ENCODE results near the gene GPALPP1. TPM values are rescaled to one million over a fixed set of nuclear protein-coding genes. Genes with fewer than 3 reads are reported as not detected.
"Not testable (repeated sequence)": the region's sequence is repeated elsewhere in the genome, so short reads cannot be mapped to it uniquely, and the experiment has no call there.

GPALPP1 gene
- total RNA-seq, 1 experiment from 2014 or later: 36.2 TPM

GRCh38 chr13:45055902-45056648 lies 66.7 kb downstream of the GPALPP1 start:
- Histone ChIP-seq H3K36me3 (ENCODE audit: insufficient read depth, low read length) (no peaks in the 10 kb centered on the region), H3K4me1 (ENCODE audit: low read length) (0 out of 2 replicates have a peak, but pooled peaks cover 3% of the 10 kb centered on the region), H3K79me2 (ENCODE audit: low read length) (no peaks in the 10 kb centered on the region), H3K9me2 (replicated peaks; ENCODE audit: insufficient read depth, low read length) (no peaks in the 10 kb centered on the region), H3K27ac (ENCODE audit: low read length) (no peak overlapping the region), H3K9ac (ENCODE audit: low read length) (no peak overlapping the region), H2AFZ (ENCODE audit: low read length) (no peak overlapping the region), H3K27me3 (ENCODE audit: low read length) (no peaks in the 10 kb centered on the region), H3K4me3 (ENCODE audit: low read length) (no peak overlapping the region), H3K9me3 (ENCODE audit: low read length) (no peaks in the 10 kb centered on the region), H3K4me2 (ENCODE audit: low read depth, low read length, poor library complexity, severe bottlenecking) (no peak overlapping the region), H4K20me1 (ENCODE audit: insufficient read depth, low read depth, low read length) (no peaks in the 10 kb centered on the region)
- DNase-seq: no peak

- H3K4me3 ChIP-seq (ENCODE audit: low read length): no peak overlapping the region
- no peaks in the 10 kb centered on the region for H3K9me3 ChIP-seq (ENCODE audit: low read length)
- H4K20me1 ChIP-seq (ENCODE audit: insufficient read depth, low read depth, low read length): no peaks in the 10 kb centered on the region
- H3K9me2 ChIP-seq (replicated peaks; ENCODE audit: insufficient read depth, low read length): no peaks in the 10 kb centered on the region
- no peaks in the 10 kb centered on the region for H3K27me3 ChIP-seq (ENCODE audit: low read length)
- no peak overlapping the region for H3K4me2 ChIP-seq (ENCODE audit: low read depth, low read length, poor library complexity, severe bottlenecking)
- no peak overlapping the region for H3K9ac ChIP-seq (ENCODE audit: low read length)
- no peaks in the 10 kb centered on the region for H3K79me2 ChIP-seq (ENCODE audit: low read length)
- 0 out of 2 replicates have a peak, but pooled peaks cover 3% of the 10 kb centered on the region for H3K4me1 ChIP-seq (ENCODE audit: low read length)
- no peak for DNase-seq
- no peaks in the 10 kb centered on the region for H3K36me3 ChIP-seq (ENCODE audit: insufficient read depth, low read length)
- H3K27ac ChIP-seq (ENCODE audit: low read length): no peak overlapping the region
- no peak overlapping the region for H2AFZ ChIP-seq (ENCODE audit: low read length)
Observed at GRCh38 chr13:45060062-45060461, 70.7 kb downstream of the GPALPP1 start.

GRCh38 chr13:45063261-45063860 lies 74.0 kb downstream of the GPALPP1 start:
- Histone ChIP-seq H3K9me2 (replicated peaks; ENCODE audit: insufficient read depth, low read length) (no peaks in the 10 kb centered on the region), H3K9me3 (ENCODE audit: low read length) (no peaks in the 10 kb centered on the region), H3K4me1 (ENCODE audit: low read length) (no peaks in the 10 kb centered on the region), H3K79me2 (ENCODE audit: low read length) (no peaks in the 10 kb centered on the region), H3K4me2 (ENCODE audit: low read depth, low read length, poor library complexity, severe bottlenecking) (no peak overlapping the region), H3K27me3 (ENCODE audit: low read length) (no peaks in the 10 kb centered on the region), H3K9ac (ENCODE audit: low read length) (no peak overlapping the region), H3K4me3 (ENCODE audit: low read length) (no peak overlapping the region), H4K20me1 (ENCODE audit: insufficient read depth, low read depth, low read length) (no peaks in the 10 kb centered on the region), H3K36me3 (ENCODE audit: insufficient read depth, low read length) (no peaks in the 10 kb centered on the region), H3K27ac (ENCODE audit: low read length) (no peak overlapping the region), H2AFZ (ENCODE audit: low read length) (no peak overlapping the region)
- no peak for DNase-seq

DNA sequence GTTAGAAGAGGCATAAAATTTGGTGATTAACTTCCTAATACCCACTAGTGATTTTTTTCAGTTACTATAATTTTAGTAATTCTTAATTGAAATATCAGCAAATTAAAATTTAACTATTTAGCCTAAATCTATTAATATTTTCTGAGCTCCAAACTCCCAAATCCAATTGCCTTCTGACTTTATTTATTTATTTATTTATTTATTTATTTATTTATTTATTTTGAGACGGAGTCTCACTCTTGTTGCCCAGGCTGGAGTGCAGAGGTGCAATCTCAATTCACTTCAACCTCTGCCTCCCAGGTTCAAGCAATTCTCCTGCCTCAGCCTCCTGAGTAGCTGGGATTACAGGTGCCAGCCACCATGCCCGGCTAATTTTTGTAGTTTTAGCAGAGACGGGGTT lies 74.6 kb downstream of the GPALPP1 start:
- H3K4me2 ChIP-seq (ENCODE audit: low read depth, low read length, poor library complexity, severe bottlenecking); DNase-seq; H3K27ac ChIP-seq (ENCODE audit: low read length): not testable (repeated sequence)

DNA sequence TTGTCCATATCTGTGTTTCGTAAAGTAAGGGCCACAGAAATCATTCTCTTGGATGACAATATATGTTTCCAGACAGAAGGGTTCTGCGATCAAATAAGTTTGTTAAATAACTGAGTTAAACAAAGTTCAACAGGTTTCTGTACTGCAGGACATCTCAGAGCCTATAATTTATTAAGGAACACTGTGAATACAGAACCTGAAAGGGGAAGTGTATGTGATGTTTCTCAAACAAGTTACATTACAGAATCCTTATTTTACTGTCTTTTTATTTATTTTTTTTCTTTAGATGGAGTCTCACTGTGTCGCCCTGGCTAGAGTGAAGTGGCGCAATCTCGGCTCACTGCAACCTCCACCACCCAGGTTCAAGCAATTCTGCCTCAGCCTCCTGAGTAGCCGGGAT lies 75.6 kb downstream of the GPALPP1 start:
- H3K4me1 ChIP-seq (ENCODE audit: low read length): no peaks in the 10 kb centered on the region
- H3K9me3 ChIP-seq (ENCODE audit: low read length): no peaks in the 10 kb centered on the region
- H3K4me2 ChIP-seq (ENCODE audit: low read depth, low read length, poor library complexity, severe bottlenecking): no peak overlapping the region
- H3K27ac ChIP-seq (ENCODE audit: low read length): no peak overlapping the region
- no peak overlapping the region for H2AFZ ChIP-seq (ENCODE audit: low read length)
- H3K9me2 ChIP-seq (replicated peaks; ENCODE audit: insufficient read depth, low read length): no peaks in the 10 kb centered on the region
- no peak for DNase-seq
- H3K9ac ChIP-seq (ENCODE audit: low read length): no peak overlapping the region
- no peaks in the 10 kb centered on the region for H4K20me1 ChIP-seq (ENCODE audit: insufficient read depth, low read depth, low read length)
- H3K27me3 ChIP-seq (ENCODE audit: low read length): no peaks in the 10 kb centered on the region
- H3K4me3 ChIP-seq (ENCODE audit: low read length): no peak overlapping the region
- no peaks in the 10 kb centered on the region for H3K36me3 ChIP-seq (ENCODE audit: insufficient read depth, low read length)
- H3K79me2 ChIP-seq (ENCODE audit: low read length): no peaks in the 10 kb centered on the region

More for the DNA sequence above, 74.6 kb downstream of the GPALPP1 start:
- H3K36me3 ChIP-seq (ENCODE audit: insufficient read depth, low read length); H4K20me1 ChIP-seq (ENCODE audit: insufficient read depth, low read depth, low read length); H3K79me2 ChIP-seq (ENCODE audit: low read length); H3K9me2 ChIP-seq (replicated peaks; ENCODE audit: insufficient read depth, low read length); H3K4me1 ChIP-seq (ENCODE audit: low read length); H2AFZ ChIP-seq (ENCODE audit: low read length); H3K9ac ChIP-seq (ENCODE audit: low read length); H3K9me3 ChIP-seq (ENCODE audit: low read length); H3K27me3 ChIP-seq (ENCODE audit: low read length); H3K4me3 ChIP-seq (ENCODE audit: low read length): not testable (repeated sequence)

DNA sequence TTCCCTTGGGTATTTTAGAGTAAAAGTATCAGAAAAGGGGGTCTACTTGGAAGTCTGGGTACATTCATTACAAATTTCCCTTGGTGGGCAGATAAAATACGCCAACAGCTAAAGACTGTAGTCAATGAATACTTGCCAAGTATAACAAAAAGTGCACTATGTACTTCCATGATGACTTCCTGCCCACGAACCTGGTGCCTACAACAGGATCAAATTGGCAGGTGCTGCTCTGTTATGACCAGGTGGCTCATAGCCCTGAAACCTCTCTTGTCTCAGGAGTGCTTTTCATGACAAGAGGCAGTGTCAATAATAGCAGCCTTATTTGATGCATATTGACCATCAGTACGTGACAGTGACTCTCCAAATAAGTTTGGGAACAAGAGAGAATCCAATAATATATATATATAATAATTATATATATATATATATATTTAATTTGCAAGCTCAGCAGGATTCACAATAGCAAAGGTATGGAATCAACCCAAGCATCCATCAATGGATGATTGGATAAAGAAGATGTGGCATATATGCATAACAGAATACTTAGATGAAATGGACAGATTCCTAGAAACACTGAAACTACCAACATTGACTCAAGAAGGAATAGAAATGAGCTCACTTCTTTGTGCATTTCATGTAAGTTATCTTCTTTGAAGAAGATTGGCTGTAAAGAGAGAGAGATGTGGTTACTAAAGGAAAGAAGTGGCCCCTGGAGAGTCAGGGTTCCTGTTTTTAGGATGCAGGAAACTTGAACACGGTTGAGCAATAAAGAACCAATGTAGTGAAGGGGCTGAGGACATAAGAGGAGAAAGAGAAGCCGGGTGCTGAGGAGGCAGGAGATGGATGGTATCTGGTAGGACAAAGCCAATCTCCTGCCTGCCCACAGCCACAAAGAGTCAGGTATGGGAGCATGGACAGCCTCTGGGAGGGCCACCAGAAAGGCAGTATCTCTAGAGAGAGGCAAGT lies 79.0 kb downstream of the GPALPP1 start:
- Histone ChIP-seq H3K27me3 (ENCODE audit: low read length) (no peaks in the 10 kb centered on the region), H3K27ac (ENCODE audit: low read length) (no peak overlapping the region), H3K9me2 (replicated peaks; ENCODE audit: insufficient read depth, low read length) (no peaks in the 10 kb centered on the region), H2AFZ (ENCODE audit: low read length) (no peak overlapping the region; the same call in 1 of the 2 replicates), H3K79me2 (ENCODE audit: low read length) (no peaks in the 10 kb centered on the region), H3K36me3 (ENCODE audit: insufficient read depth, low read length) (no peaks in the 10 kb centered on the region), H4K20me1 (ENCODE audit: insufficient read depth, low read depth, low read length) (no peaks in the 10 kb centered on the region), H3K4me1 (ENCODE audit: low read length) (no peaks in the 10 kb centered on the region), H3K4me2 (ENCODE audit: low read depth, low read length, poor library complexity, severe bottlenecking) (no peak overlapping the region), H3K9me3 (ENCODE audit: low read length) (no peaks in the 10 kb centered on the region), H3K4me3 (ENCODE audit: low read length) (no peak overlapping the region), H3K9ac (ENCODE audit: low read length) (no peak overlapping the region)
- DNase-seq: no peak

GRCh38 chr13:45073809-45074208 lies 84.5 kb downstream of the GPALPP1 start:
- H3K27me3 ChIP-seq (ENCODE audit: low read length): no peaks in the 10 kb centered on the region
- H3K79me2 ChIP-seq (ENCODE audit: low read length): no peaks in the 10 kb centered on the region
- peak; percentile 54 for DNase-seq
- no peaks in the 10 kb centered on the region for H3K9me3 ChIP-seq (ENCODE audit: low read length)
- H3K36me3 ChIP-seq (ENCODE audit: insufficient read depth, low read length): no peaks in the 10 kb centered on the region
- no peaks in the 10 kb centered on the region for H3K9me2 ChIP-seq (replicated peaks; ENCODE audit: insufficient read depth, low read length)
- H3K9ac ChIP-seq (ENCODE audit: low read length): no peak overlapping the region
- H4K20me1 ChIP-seq (ENCODE audit: insufficient read depth, low read depth, low read length): no peaks in the 10 kb centered on the region
- H3K27ac ChIP-seq (ENCODE audit: low read length): no peak overlapping the region
- 0 out of 2 replicates have a peak overlapping the region, but pooled peaks have one; percentile 67 for H2AFZ ChIP-seq (ENCODE audit: low read length)
- H3K4me3 ChIP-seq (ENCODE audit: low read length): peak overlapping the region; percentile 24; the same call in 1 of the 2 replicates
- H3K4me2 ChIP-seq (ENCODE audit: low read depth, low read length, poor library complexity, severe bottlenecking): peak overlapping the region; percentile 39
- peaks cover 4% of the 10 kb centered on the region for H3K4me1 ChIP-seq (ENCODE audit: low read length)

- no peak overlapping the region for H3K4me3 ChIP-seq (ENCODE audit: low read length)
- H4K20me1 ChIP-seq (ENCODE audit: insufficient read depth, low read depth, low read length): no peaks in the 10 kb centered on the region
- H3K79me2 ChIP-seq (ENCODE audit: low read length): no peaks in the 10 kb centered on the region
- H3K9me2 ChIP-seq (replicated peaks; ENCODE audit: insufficient read depth, low read length): no peaks in the 10 kb centered on the region
- no peak overlapping the region for H3K27ac ChIP-seq (ENCODE audit: low read length)
- H3K36me3 ChIP-seq (ENCODE audit: insufficient read depth, low read length): no peaks in the 10 kb centered on the region
- H3K9ac ChIP-seq (ENCODE audit: low read length): no peak overlapping the region
- no peaks in the 10 kb centered on the region for H3K27me3 ChIP-seq (ENCODE audit: low read length)
- H3K9me3 ChIP-seq (ENCODE audit: low read length): no peaks in the 10 kb centered on the region
- H3K4me2 ChIP-seq (ENCODE audit: low read depth, low read length, poor library complexity, severe bottlenecking): no peak overlapping the region
- no peak overlapping the region for H2AFZ ChIP-seq (ENCODE audit: low read length)
- H3K4me1 ChIP-seq (ENCODE audit: low read length): peaks cover 4% of the 10 kb centered on the region
- DNase-seq: no peak
Observed at GRCh38 chr13:45074721-45075120, 85.4 kb downstream of the GPALPP1 start.
